Activated B cell treated with CpG ODN at 0.5 μM for 24 hours (primary cell): Measurements from ENCODE around the gene FAM193A. TPM values are rescaled to one million over a fixed set of nuclear protein-coding genes. Genes with fewer than 3 reads are reported as not detected.
"Not testable (repeated sequence)": the region's sequence is repeated elsewhere in the genome, so short reads cannot be mapped to it uniquely, and the experiment has no call there.

Source experiments
- ATAC-seq: fragments of 200-7000 bp; cut with Tn5 transposase; one replicate; pipeline ENCODE4 v1.10.0; 2021; ENCODE audit warnings: low read depth, mild to moderate bottlenecking, moderate library complexity
- CTCF ChIA-PET: fragments of 350-600 bp; sonication (Branson Sonifier 250); formaldehyde crosslinking; loops from one replicate; lab custom pipeline; 2021; ENCODE audit warnings: antibody characterized with exemption; lab: Charles Lee
- POLR2A ChIA-PET: fragments of 350-600 bp; sonication (Branson Sonifier 250); formaldehyde crosslinking; loops from one replicate; lab custom pipeline; 2021; ENCODE audit warnings: antibody characterized with exemption; lab: Charles Lee
- DNase-seq: peaks from one replicate; pipeline ENCODE4 v3.0.0; 2022
- H3K27ac Mint-ChIP-seq: one replicate; pipeline ENCODE4 v1.8.0; 2020; ENCODE audit warnings: mixed read lengths
- H3K27me3 Mint-ChIP-seq: one replicate; pipeline ENCODE4 v1.8.0; 2021; ENCODE audit warnings: mixed read lengths
- H3K36me3 Mint-ChIP-seq: one replicate; pipeline ENCODE4 v1.8.0; 2021; ENCODE audit warnings: low read depth, mixed read lengths
- H3K4me1 Mint-ChIP-seq: one replicate; pipeline ENCODE4 v1.8.0; 2021; ENCODE audit warnings: mixed read lengths
- H3K4me3 Mint-ChIP-seq: one replicate; pipeline ENCODE4 v1.8.0; 2020; ENCODE audit warnings: mild to moderate bottlenecking, mixed read lengths
- H3K9me3 Mint-ChIP-seq: one replicate; pipeline ENCODE4 v1.8.0; 2020; ENCODE audit warnings: mixed read lengths
- intact Hi-C: fragments of 100-400 bp; cut with micrococcal nuclease; formaldehyde crosslinking; loops from one replicate; pipeline ENCODE4 v1.15.1; 2024
- total RNA-seq: library from RNA; stranded (reverse); gene quantifications from 2 replicates; pipeline ENCODE4 v1.2.3, GENCODE V29; 2022
- TF ChIP-seq, protein P1 (sequence below): fragments of 200-600 bp; IDR thresholded peaks from one replicate; pipeline ENCODE4 v1.8.0; 2022; ENCODE audit warnings: antibody characterized with exemption, mild to moderate bottlenecking

Gene FAM193A
- total RNA-seq, 1 donor from 2014 or later: 42.8 TPM

- ATAC-seq (no peak), DNase-seq (no peak)
- CTCF ChIA-PET: interaction anchor here (0.6 kb wide), 1 partner anchor 134 kb away, joined by 5 read pairs; no protein-coding TSS in a partner anchor
- peaks cover 11% of the 10 kb centered on the region for H3K4me1 Mint-ChIP-seq
- peaks cover 7% of the 10 kb centered on the region for H3K9me3 Mint-ChIP-seq
- no peaks in the 10 kb centered on the region for H3K27me3 Mint-ChIP-seq
- no peak overlapping the region for H3K27ac Mint-ChIP-seq
- POLR2A ChIA-PET: interaction anchor here (2.5 kb wide), 1 partner anchor 13 kb away, joined by 7 read pairs; no protein-coding TSS in a partner anchor
- intact Hi-C loops: no loop called here
- no peak overlapping the region for H3K4me3 Mint-ChIP-seq
- TF ChIP-seq, protein P1, sequence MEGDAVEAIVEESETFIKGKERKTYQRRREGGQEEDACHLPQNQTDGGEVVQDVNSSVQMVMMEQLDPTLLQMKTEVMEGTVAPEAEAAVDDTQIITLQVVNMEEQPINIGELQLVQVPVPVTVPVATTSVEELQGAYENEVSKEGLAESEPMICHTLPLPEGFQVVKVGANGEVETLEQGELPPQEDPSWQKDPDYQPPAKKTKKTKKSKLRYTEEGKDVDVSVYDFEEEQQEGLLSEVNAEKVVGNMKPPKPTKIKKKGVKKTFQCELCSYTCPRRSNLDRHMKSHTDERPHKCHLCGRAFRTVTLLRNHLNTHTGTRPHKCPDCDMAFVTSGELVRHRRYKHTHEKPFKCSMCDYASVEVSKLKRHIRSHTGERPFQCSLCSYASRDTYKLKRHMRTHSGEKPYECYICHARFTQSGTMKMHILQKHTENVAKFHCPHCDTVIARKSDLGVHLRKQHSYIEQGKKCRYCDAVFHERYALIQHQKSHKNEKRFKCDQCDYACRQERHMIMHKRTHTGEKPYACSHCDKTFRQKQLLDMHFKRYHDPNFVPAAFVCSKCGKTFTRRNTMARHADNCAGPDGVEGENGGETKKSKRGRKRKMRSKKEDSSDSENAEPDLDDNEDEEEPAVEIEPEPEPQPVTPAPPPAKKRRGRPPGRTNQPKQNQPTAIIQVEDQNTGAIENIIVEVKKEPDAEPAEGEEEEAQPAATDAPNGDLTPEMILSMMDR: no peak
- peaks cover 50% of the 10 kb centered on the region for H3K36me3 Mint-ChIP-seq
Measured at GRCh38 chr4:2733001-2733843, 196.8 kb downstream of the FAM193A start.

- Mint-ChIP-seq H3K4me1 (peaks cover 11% of the 10 kb centered on the region), H3K9me3 (peaks cover 7% of the 10 kb centered on the region), H3K27ac (peak overlapping the region; percentile 47), H3K4me3 (no peak overlapping the region), H3K36me3 (peaks cover 52% of the 10 kb centered on the region), H3K27me3 (no peaks in the 10 kb centered on the region)
- TF ChIP-seq, protein P1: no peak
- intact Hi-C loops: loop anchor here (1.0 kb wide), 1 partner anchor 12 kb away; no protein-coding TSS in a partner anchor
- ChIA-PET CTCF (interaction anchor here (0.6 kb wide), 1 partner anchor 135 kb away, joined by 5 read pairs; no protein-coding TSS in a partner anchor), POLR2A (interaction anchor here (0.6 to 2.5 kb wide), 5 partner anchors 9 to 266 kb away, joined by 3 to 11 read pairs (median 4); no protein-coding TSS in a partner anchor)
- ATAC-seq: no peak
- DNase-seq: no peak
Measured at GRCh38 chr4:2733844-2734574, 197.6 kb downstream of the FAM193A start.

- peak; percentile 65 for ATAC-seq
- ChIA-PET POLR2A (interaction anchor here (0.6 to 1.5 kb wide), 4 partner anchors 9 to 267 kb away, joined by 3 to 11 read pairs (median 4); no protein-coding TSS in a partner anchor), CTCF (no interaction called here)
- Mint-ChIP-seq H3K9me3 (peaks cover 7% of the 10 kb centered on the region), H3K4me1 (peaks cover 11% of the 10 kb centered on the region), H3K27ac (peak overlapping the region; percentile 47), H3K27me3 (no peaks in the 10 kb centered on the region), H3K4me3 (no peak overlapping the region), H3K36me3 (peaks cover 49% of the 10 kb centered on the region)
- TF ChIP-seq, protein P1: no peak
- no peak for DNase-seq
- intact Hi-C loops: loop anchor here (1.0 kb wide), 1 partner anchor 12 kb away; no protein-coding TSS in a partner anchor
Measured at GRCh38 chr4:2734612-2735011, 198.2 kb downstream of the FAM193A start.

- H3K4me1 Mint-ChIP-seq: peaks cover 11% of the 10 kb centered on the region
- no peak overlapping the region for H3K27ac Mint-ChIP-seq
Measured at GRCh38 chr4:2735869-2736268, 199.4 kb downstream of the FAM193A start.

DNA sequence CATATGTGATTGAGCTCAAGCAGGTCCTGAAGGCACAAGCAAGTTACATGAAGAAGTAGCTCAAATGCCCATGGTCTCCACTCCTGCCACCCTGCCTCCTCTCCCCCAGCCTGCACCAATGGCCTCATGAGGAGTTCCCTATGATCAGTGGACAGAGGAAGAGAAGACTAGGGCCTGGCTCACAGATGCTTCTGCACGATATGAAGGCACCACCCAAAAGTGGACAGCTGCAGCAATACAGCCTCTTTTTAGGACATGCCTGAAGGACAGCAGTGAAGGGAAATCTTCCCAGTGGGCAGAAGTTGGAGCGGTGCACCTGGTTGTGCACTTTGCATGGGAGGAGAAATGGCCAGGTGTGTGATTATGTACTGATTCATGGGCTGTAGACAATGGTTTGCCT lies 201.8 kb downstream of the FAM193A start:
- CTCF ChIA-PET, H3K4me1 Mint-ChIP-seq, POLR2A ChIA-PET, H3K9me3 Mint-ChIP-seq, DNase-seq, H3K4me3 Mint-ChIP-seq, intact Hi-C loops, ATAC-seq, H3K27me3 Mint-ChIP-seq: not testable (repeated sequence)
- peaks cover 56% of the 10 kb centered on the region for H3K36me3 Mint-ChIP-seq
- peak overlapping the region; percentile 1 for H3K27ac Mint-ChIP-seq

More at GRCh38 chr4:2735869-2736268, 199.4 kb downstream of the FAM193A start:
- Mint-ChIP-seq H3K27me3 (no peaks in the 10 kb centered on the region), H3K9me3 (peaks cover 7% of the 10 kb centered on the region), H3K4me3 (no peak overlapping the region), H3K36me3 (peaks cover 52% of the 10 kb centered on the region)
- no peak for ATAC-seq
- intact Hi-C loops: no loop called here
- ChIA-PET CTCF (no interaction called here), POLR2A (no interaction called here)
- TF ChIP-seq, protein P1: no peak
- no peak for DNase-seq
